HepG2 (cell line): ENCODE data around the gene CKS1B. TPM values are rescaled to one million over a fixed set of nuclear protein-coding genes. Genes with fewer than 3 reads are reported as not detected.

Source experiments
- ATAC-seq: fragments of 200-7000 bp; cut with Tn5 transposase; 3 replicates; pipeline ENCODE4 v1.9.1; 2020; ENCODE audit warnings: mild to moderate bottlenecking, moderate library complexity
- BruUV-seq: library from RNA; stranded (reverse); fragments of 400-500 nt; replicated peaks from 2 replicates; lab custom pipeline; 2021; lab: Mats Ljungman, UMichigan
- CTCF ChIA-PET: fragments of 300-600 bp; formaldehyde crosslinking; extraction: SDS; loops from one replicate; lab custom pipeline; 2021; ENCODE audit warnings: low total read pairs, inconsistent platforms, low intra/inter-chr PET ratio; lab: Yijun Ruan, JAX
- POLR2A ChIA-PET: fragments of 350-600 bp; sonication (Branson Sonifier 250); formaldehyde crosslinking; loops from one replicate; lab custom pipeline; 2020; ENCODE audit warnings: antibody characterized with exemption, inconsistent platforms; lab: Yijun Ruan, JAX
- DNase-seq: peaks from one replicate; pipeline ENCODE4 v3.0.0-alpha.2; 2015; ENCODE audit warnings: low spot score
- FAIRE-seq: peaks from 3 replicates; lab custom pipeline; 2011; peaks lifted over from hg19 to GRCh38; lab: Jason Lieb, UNC
- H2AFZ ChIP-seq: one replicate; pipeline ENCODE4 v1.6.1; 2011; ENCODE audit warnings: low read length, inconsistent platforms
- H3K27ac ChIP-seq: fragments of 300-600 bp; 3 replicates; pipeline ENCODE4 v1.8.0; 2011; ENCODE audit warnings: mixed run types, mild to moderate bottlenecking, mixed read lengths, low read length, inconsistent platforms; ENCODE audit not compliant: insufficient read depth; ENCODE audit errors: extremely low read length
- H3K27me3 ChIP-seq, 2 experiments: fragments of 200-600 bp in 1 of 2; 2 replicates in 1 of 2; 3 replicates in 1 of 2; pipeline versions ENCODE4 v1.6.0 to v1.8.0; 2011; ENCODE audit warnings: low read length in 2 of 2, mild to moderate bottlenecking in 2 of 2, moderate library complexity in 2 of 2, inconsistent platforms in 1 of 2; ENCODE audit not compliant: insufficient read depth in 2 of 2, control insufficient read depth in 1 of 2
- H3K36me3 ChIP-seq, 2 experiments: fragments of 200-600 bp in 1 of 2; replicated peaks in 1 of 2; 2 replicates in 1 of 2; 3 replicates in 1 of 2; pipeline versions ENCODE4 v1.5.1 to v1.8.0; 2011; ENCODE audit warnings: low read length in 2 of 2, inconsistent platforms in 1 of 2; ENCODE audit not compliant: insufficient read depth in 2 of 2, control insufficient read depth in 1 of 2
- H3K4me1 ChIP-seq: 2 replicates; pipeline ENCODE4 v1.5.1; 2012; ENCODE audit warnings: low read length, inconsistent platforms; ENCODE audit not compliant: insufficient read depth
- H3K4me2 ChIP-seq: 2 replicates; pipeline ENCODE4 v1.6.0; 2011; ENCODE audit warnings: low read depth, low read length, inconsistent platforms
- H3K4me3 ChIP-seq, 3 experiments: fragments of 200-600 bp in 1 of 3; sonication (generic), shearing (Covaris generic) in 1 of 3; replicated peaks in 1 of 3; 2 replicates each; pipeline ENCODE4 v1.5.1; 2011 to 2016; ENCODE audit warnings: low read length in 3 of 3, inconsistent platforms in 2 of 3, low read depth in 2 of 3, mild to moderate bottlenecking in 2 of 3, control low read depth in 1 of 3, mixed read lengths in 1 of 3; ENCODE audit not compliant: insufficient read depth in 1 of 3
- H3K79me2 ChIP-seq: one replicate; pipeline ENCODE4 v1.6.1; 2011; ENCODE audit warnings: low read length, inconsistent platforms; ENCODE audit not compliant: insufficient read depth
- H3K9ac ChIP-seq: 2 replicates; pipeline ENCODE4 v1.6.0; 2011; ENCODE audit warnings: mild to moderate bottlenecking, low read depth, low read length, inconsistent platforms; ENCODE audit not compliant: insufficient read depth
- H3K9me3 ChIP-seq: 2 replicates; pipeline ENCODE4 v1.5.1; 2012; ENCODE audit warnings: mild to moderate bottlenecking, low read length
- H4K20me1 ChIP-seq: 2 replicates; pipeline ENCODE4 v1.6.0; 2011; ENCODE audit warnings: inconsistent platforms, mild to moderate bottlenecking, low read length, moderate library complexity; ENCODE audit not compliant: insufficient read depth
- ATF7 ChIP-seq, 2 experiments: fragments of 450-650 bp in 1 of 2; sonication (generic) in 1 of 2; formaldehyde crosslinking in 1 of 2; IDR thresholded peaks; 2 replicates each; pipeline versions ENCODE4 v1.4.0 to v1.6.1; 2016 to 2020; ENCODE audit warnings: antibody characterized with exemption in 1 of 2, mild to moderate bottlenecking in 1 of 2, missing genetic modification reagents in 1 of 2
- DZIP1 ChIP-seq: sonication (generic); formaldehyde crosslinking; IDR thresholded peaks from 2 replicates; pipeline ENCODE4 v1.5.0; 2020; ENCODE audit warnings: mild to moderate bottlenecking, missing genetic modification reagents
- FLYWCH1 ChIP-seq: sonication (generic); formaldehyde crosslinking; IDR thresholded peaks from 2 replicates; pipeline ENCODE4 v1.8.1; 2023; ENCODE audit warnings: mild to moderate bottlenecking, missing genetic modification reagents
- GPBP1L1 ChIP-seq: sonication (generic); formaldehyde crosslinking; IDR thresholded peaks from 2 replicates; pipeline ENCODE4 v1.5.0; 2020; ENCODE audit warnings: mild to moderate bottlenecking, missing genetic modification reagents
- GTF2F1 ChIP-seq: fragments of 150-350 bp; IDR thresholded peaks from 2 replicates; pipeline ENCODE4 v1.6.1; 2014; ENCODE audit warnings: low read length
- HNF4A ChIP-seq: sonication (generic); formaldehyde crosslinking; IDR thresholded peaks from 2 replicates; pipeline ENCODE4 v1.4.0; 2020; ENCODE audit warnings: missing genetic modification reagents
- KDM5B ChIP-seq: sonication (generic); formaldehyde crosslinking; IDR thresholded peaks from 2 replicates; pipeline ENCODE4 v1.4.0; 2020; ENCODE audit warnings: missing genetic modification reagents, mild to moderate bottlenecking, borderline replicate concordance
- KDM6A ChIP-seq: IDR thresholded peaks from 2 replicates; pipeline ENCODE4 v1.6.1; 2016; ENCODE audit warnings: low read depth
- MAZ ChIP-seq, 2 experiments: sonication (generic) in 1 of 2; formaldehyde crosslinking in 1 of 2; IDR thresholded peaks; 2 replicates each; pipeline versions ENCODE4 v1.5.0 to v1.6.1; 2012 to 2020; ENCODE audit warnings: low read depth in 2 of 2, mild to moderate bottlenecking in 2 of 2, borderline replicate concordance in 1 of 2, improper control_type of control experiment in 1 of 2, low read length in 1 of 2, missing genetic modification reagents in 1 of 2, moderate library complexity in 1 of 2
- MED8 ChIP-seq: sonication (generic); formaldehyde crosslinking; IDR thresholded peaks from 2 replicates; pipeline ENCODE4 v1.8.1; 2023; ENCODE audit warnings: mild to moderate bottlenecking, missing genetic modification reagents; ENCODE audit not compliant: insufficient replicate concordance
- NCOR1 ChIP-seq: fragments of 200-600 bp; sonication (generic); IDR thresholded peaks from 2 replicates; pipeline ENCODE4 v1.7.0; 2017; ENCODE audit warnings: antibody characterized with exemption, low read length, borderline replicate concordance
- NFE2 ChIP-seq: sonication (generic); formaldehyde crosslinking; IDR thresholded peaks from 2 replicates; pipeline ENCODE4 v1.4.0; 2020; ENCODE audit warnings: missing genetic modification reagents
- NR2C2 ChIP-seq: sonication (generic); formaldehyde crosslinking; IDR thresholded peaks from 2 replicates; pipeline ENCODE4 v1.4.0; 2020; ENCODE audit warnings: missing genetic modification reagents, mild to moderate bottlenecking, moderate library complexity, borderline replicate concordance
- POLR2G ChIP-seq: fragments of 200-400 bp; formaldehyde crosslinking; IDR thresholded peaks from 2 replicates; pipeline ENCODE4 v1.6.1; 2018; ENCODE audit warnings: mild to moderate bottlenecking, low read depth, low read length, moderate library complexity
- RFX5 ChIP-seq: IDR thresholded peaks from 2 replicates; pipeline ENCODE4 v1.6.1; 2011; ENCODE audit warnings: low read depth, low read length, improper control_type of control experiment
- TOPORS ChIP-seq: sonication (generic); formaldehyde crosslinking; IDR thresholded peaks from 2 replicates; pipeline ENCODE4 v1.8.0; 2023; ENCODE audit warnings: mild to moderate bottlenecking, missing genetic modification reagents
- ZC3H13 ChIP-seq: sonication (generic); formaldehyde crosslinking; IDR thresholded peaks from 2 replicates; pipeline ENCODE4 v1.8.1; 2023; ENCODE audit warnings: mild to moderate bottlenecking, missing genetic modification reagents, moderate library complexity
- ZNF12 ChIP-seq: sonication (generic); formaldehyde crosslinking; IDR thresholded peaks from 2 replicates; pipeline ENCODE4 v1.5.0; 2020; ENCODE audit warnings: missing genetic modification reagents
- ZNF557 ChIP-seq: sonication (generic); formaldehyde crosslinking; IDR thresholded peaks from 2 replicates; pipeline ENCODE4 v1.4.0; 2020; ENCODE audit warnings: missing genetic modification reagents
- WGBS: methylation state at CpG from one replicate; pipeline ENCODE4 v1.1.6; 2017; ENCODE audit warnings: low lambda C conversion rate; 5-methylcytosine and 5-hydroxymethylcytosine counted together
- in situ Hi-C: cut with HindIII; loops from 2 replicates; pipeline ENCODE4 v1.10.0; 2017; ENCODE audit warnings: low pct_unique_long_range_greater_than_20kb; ENCODE audit not compliant: extremely low pct_ligation_motif_present
- intact Hi-C: fragments of 100-400 bp; cut with micrococcal nuclease; formaldehyde crosslinking; loops from one replicate; pipeline ENCODE4 v1.10.0; 2022; ENCODE audit not compliant: unreplicated experiment
- polyA plus RNA-seq, 8 experiments: library from polyadenylated mRNA; depleted of rRNA in 3 of 8; stranded (reverse) in 7 of 8; unstranded in 1 of 8; fragments of >200 nt; fragmentation: Illumina TruSeq in 4 of 8; extraction: Trizol in 4 of 8; gene quantifications; 2 replicates each; pipeline versions ENCODE4 v1.2.1 to v1.2.3, GENCODE V29; 2011 to 2016; ENCODE audit warnings: low read depth in 4 of 8, missing spikeins in 1 of 8, mixed read lengths in 1 of 8; ENCODE audit not compliant: insufficient read depth in 1 of 8
- total RNA-seq, 5 experiments: library from RNA; depleted of rRNA; stranded (reverse); fragments of >200 nt; fragmentation: Illumina TruSeq; extraction: Trizol; gene quantifications; 2 replicates each; pipeline ENCODE4 v1.2.3, GENCODE V29; 2016; ENCODE audit warnings: low read depth in 1 of 5

Gene CKS1B
- total and polyA plus RNA-seq, 2 of the 13 experiments (the other 11 are each of a cell fraction or from before 2014, with no cell fraction given): 217 to 222 TPM

- FAIRE-seq (peak; percentile 70), DNase-seq (peak; percentile 93), ATAC-seq (peak; percentile 68)
- no TSS peak for BruUV-seq
- Histone ChIP-seq H3K79me2 (peaks cover 20% of the 10 kb centered on the region), H4K20me1 (no peaks in the 10 kb centered on the region), H3K9ac (peak overlapping the region; percentile 83), H3K4me1 (peaks cover 37% of the 10 kb centered on the region), H3K27me3 (no peaks in the 10 kb centered on the region; a peak in 1 of 5 replicates), H3K27ac (peak overlapping the region; percentile 97), H3K4me3 (peak overlapping the region; percentile 70 to 86 (median 84)), H3K36me3 (no peaks in the 10 kb centered on the region), H3K4me2 (peak overlapping the region; percentile 100), H2AFZ (no peak overlapping the region), H3K9me3 (no peaks in the 10 kb centered on the region)
- intact Hi-C loops (loop anchor here (1.0 to 5.0 kb wide), 4 partner anchors 16 to 444 kb away; partner anchors contain the start of genes PYGO2 and UBE2Q1), in situ Hi-C loops (no loop called here)
- 0% methylated on average over 8 of the region's 43 CpGs for WGBS
- POLR2A ChIA-PET: interaction anchor here (0.6 to 6.7 kb wide), 27 partner anchors 7 to 441 kb away, joined by 3 to 90 read pairs (median 6); partner anchors contain the start of genes ADAM15, FLAD1, LENEP and PBXIP1
- CTCF ChIA-PET: interaction anchor here (1.8 to 6.8 kb wide), 2 partner anchors 17 to 83 kb away, joined by 4 to 54 read pairs; no protein-coding TSS in a partner anchor
- peak; percentile 67; the same call in 1 of the 2 replicates for TF ChIP-seq KDM5B (CRISPR knock-in tag)
- 0 out of 2 replicates have a peak, but pooled peaks have one; percentile 27 for TF ChIP-seq GTF2F1
- peak; percentile 30; the same call in 1 of the 2 replicates for TF ChIP-seq TOPORS (CRISPR knock-in tag)
- TF ChIP-seq MED8 (CRISPR knock-in tag): peak; percentile 93
- no peak for TF ChIP-seq ZNF557 (CRISPR knock-in tag)
- peak; percentile 54 for TF ChIP-seq HNF4A
- peak; percentile 18; the same call in 1 of the 2 replicates for TF ChIP-seq ZNF12 (CRISPR knock-in tag)
- TF ChIP-seq RFX5: peak; percentile 54; the same call in 1 of the 2 replicates
- TF ChIP-seq GPBP1L1 (CRISPR knock-in tag): no peak
- TF ChIP-seq NR2C2 (CRISPR knock-in tag): peak; percentile 75
- peak; percentile 40; the same call in 1 of the 2 replicates for TF ChIP-seq NCOR1
- TF ChIP-seq POLR2G: peak; percentile 81
- peak; percentile 68; the same call in 1 of the 2 replicates for TF ChIP-seq KDM6A (CRISPR knock-in tag)
- no peak for TF ChIP-seq ATF7 (IDR thresholded peaks at IDR 0.05)
- TF ChIP-seq ATF7 (CRISPR knock-in tag; IDR thresholded peaks at IDR 0.05): 0 out of 2 replicates have a peak, but pooled peaks have one; percentile 55
- TF ChIP-seq NFE2: peak; percentile 35; the same call in 1 of the 2 replicates
- peak; percentile 20 for TF ChIP-seq ZC3H13 (CRISPR knock-in tag)
- peak; percentile 91 for TF ChIP-seq MAZ (IDR thresholded peaks at IDR 0.05; ENCODE audit: borderline replicate concordance, low read depth, low read length)
- peak; percentile 79 for TF ChIP-seq MAZ (CRISPR knock-in tag; IDR thresholded peaks at IDR 0.05; ENCODE audit: low read depth)
- TF ChIP-seq DZIP1 (CRISPR knock-in tag): no peak
- TF ChIP-seq FLYWCH1 (CRISPR knock-in tag): no peak
Observed at GRCh38 chr1:155000726-155001424, 26.4 kb downstream of the CKS1B start.
